Skeletal muscle tissue (tissue), 4 donors: ENCODE data around the gene UPF1. TPM values are rescaled to one million over a fixed set of nuclear protein-coding genes. Genes with fewer than 3 reads are reported as not detected.
"Not testable (repeated sequence)": the region's sequence is repeated elsewhere in the genome, so short reads cannot be mapped to it uniquely, and the experiment has no call there.

Experiments
- H3K27ac ChIP-seq: one replicate; pipeline ENCODE4 v1.7.0; 2013; ENCODE audit warnings: mild to moderate bottlenecking, low read depth, low read length, inconsistent platforms
- H3K27me3 ChIP-seq, 3 donors: one replicate each; pipeline ENCODE4 v1.7.0; 2013; ENCODE audit warnings: low read length in 3 of 3; ENCODE audit not compliant: control insufficient read depth in 3 of 3, insufficient read depth in 3 of 3
- H3K36me3 ChIP-seq, 3 donors: one replicate each; pipeline ENCODE4 v1.7.0; 2013; ENCODE audit warnings: low read length in 3 of 3; ENCODE audit not compliant: control insufficient read depth in 3 of 3, insufficient read depth in 3 of 3
- H3K4me1 ChIP-seq, 3 donors: one replicate each; pipeline ENCODE4 v1.7.0; 2013; ENCODE audit warnings: low read length in 3 of 3, mild to moderate bottlenecking in 3 of 3; ENCODE audit not compliant: control insufficient read depth in 3 of 3, insufficient read depth in 3 of 3
- H3K4me3 ChIP-seq, 3 donors: one replicate each; pipeline ENCODE4 v1.7.0; 2013; ENCODE audit warnings: low read length in 3 of 3
- H3K9ac ChIP-seq, 3 donors: one replicate each; pipeline ENCODE4 v1.7.0; 2013; ENCODE audit warnings: low read length in 3 of 3, mild to moderate bottlenecking in 3 of 3, moderate library complexity in 2 of 3, low read depth in 1 of 3
- H3K9me3 ChIP-seq, 3 donors: one replicate each; pipeline ENCODE4 v1.7.0; 2013; ENCODE audit warnings: low read length in 3 of 3; ENCODE audit not compliant: control insufficient read depth in 3 of 3
- total RNA-seq: library from RNA; depleted of rRNA; stranded (reverse); fragments of >200 nt; gene quantifications from one replicate; pipeline ENCODE4 v1.2.3, GENCODE V29; 2014
- donor health status: Osteomylitis.

Gene UPF1
- total RNA-seq, 1 donor from 2014 or later = 30.8 TPM

DNA sequence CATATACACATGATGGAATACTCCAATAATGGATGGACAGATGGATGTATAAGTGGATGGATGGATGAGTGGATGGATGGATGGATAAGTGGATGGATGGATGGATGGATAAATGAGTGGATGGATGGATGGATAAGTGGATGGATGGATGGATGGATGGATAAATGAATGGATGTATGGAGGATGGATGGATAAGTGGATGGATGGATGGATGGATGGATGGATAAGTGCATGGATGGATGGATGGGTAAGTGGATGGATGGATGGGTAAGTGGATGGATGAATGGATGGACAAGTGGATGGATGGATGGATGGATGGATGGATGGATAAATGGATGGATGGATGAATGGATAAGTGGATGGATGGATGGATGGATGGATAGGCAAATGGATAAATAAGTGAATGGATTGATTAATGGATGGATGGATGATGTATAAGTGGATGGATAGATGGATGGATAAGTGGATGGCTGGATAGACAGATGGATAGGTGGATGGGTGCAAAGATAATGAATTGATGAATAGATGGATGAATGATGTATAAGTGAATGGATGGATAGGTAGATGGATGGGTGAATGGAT lies 32.3 kb upstream of the UPF1 start:
- Histone ChIP-seq H3K9me3 (no peaks in the 10 kb centered on the region), H3K4me1 (peaks cover 0 to 4% (median 0%) of the 10 kb centered on the region in 3 donors), H3K36me3 (no peaks in the 10 kb centered on the region), H3K27me3 (peaks cover 26 to 59% (median 26%) of the 10 kb centered on the region in 3 donors), H3K4me3 (no peak overlapping the region), H3K27ac (no peak overlapping the region), H3K9ac (no peak overlapping the region)

DNA sequence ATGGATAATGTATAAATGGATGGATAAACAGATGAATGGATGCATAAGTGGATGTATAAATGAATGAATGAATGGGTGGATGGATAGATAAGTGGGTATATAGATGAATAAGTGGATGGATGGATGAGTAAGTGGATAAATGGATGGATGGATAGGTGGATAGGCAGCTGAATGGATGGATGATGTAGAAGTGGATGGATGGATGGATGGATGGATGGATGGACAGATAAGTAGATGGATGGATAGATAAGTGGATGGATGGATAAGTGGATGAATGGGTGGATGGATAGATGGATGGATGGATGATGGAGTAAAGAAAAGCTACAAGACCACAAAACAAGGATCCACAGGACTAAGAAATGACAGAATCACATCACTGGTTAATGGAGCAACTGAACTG lies 31.7 kb upstream of the UPF1 start:
- Histone ChIP-seq H3K36me3 (no peaks in the 10 kb centered on the region), H3K27ac (no peak overlapping the region), H3K27me3 (peaks cover 26 to 60% (median 26%) of the 10 kb centered on the region in 3 donors), H3K4me1 (peaks cover 0 to 4% (median 0%) of the 10 kb centered on the region in 3 donors), H3K9me3 (no peaks in the 10 kb centered on the region), H3K4me3 (no peak overlapping the region), H3K9ac (no peak overlapping the region)

DNA sequence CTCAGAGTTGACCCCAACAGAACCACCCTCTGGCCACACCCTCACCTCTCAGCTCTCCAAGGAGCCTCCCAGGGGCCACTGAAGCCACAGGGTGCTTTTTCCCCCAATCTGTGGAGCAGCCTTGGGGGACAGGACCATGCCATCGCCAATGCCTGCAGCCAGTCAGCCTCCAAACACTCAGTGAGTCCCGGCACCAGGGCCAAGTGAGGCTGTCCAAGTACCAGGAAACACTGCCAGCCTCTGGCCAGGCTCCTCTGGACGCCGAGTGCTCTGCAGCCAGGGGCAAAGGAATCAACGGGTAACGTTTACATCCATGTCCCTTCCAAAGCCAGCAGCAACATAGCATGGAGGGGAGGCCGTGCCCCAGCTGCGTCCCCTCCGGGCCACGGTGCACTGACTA lies 31.1 kb upstream of the UPF1 start:
- H3K4me1 ChIP-seq = peaks cover 0 to 2% (median 0%) of the 10 kb centered on the region in 3 donors
- H3K9ac ChIP-seq = no peak overlapping the region
- no peaks in the 10 kb centered on the region for H3K9me3 ChIP-seq
- H3K36me3 ChIP-seq = no peaks in the 10 kb centered on the region
- peaks cover 22 to 56% (median 26%) of the 10 kb centered on the region in 3 donors for H3K27me3 ChIP-seq
- no peak overlapping the region for H3K27ac ChIP-seq
- H3K4me3 ChIP-seq = no peak overlapping the region

DNA sequence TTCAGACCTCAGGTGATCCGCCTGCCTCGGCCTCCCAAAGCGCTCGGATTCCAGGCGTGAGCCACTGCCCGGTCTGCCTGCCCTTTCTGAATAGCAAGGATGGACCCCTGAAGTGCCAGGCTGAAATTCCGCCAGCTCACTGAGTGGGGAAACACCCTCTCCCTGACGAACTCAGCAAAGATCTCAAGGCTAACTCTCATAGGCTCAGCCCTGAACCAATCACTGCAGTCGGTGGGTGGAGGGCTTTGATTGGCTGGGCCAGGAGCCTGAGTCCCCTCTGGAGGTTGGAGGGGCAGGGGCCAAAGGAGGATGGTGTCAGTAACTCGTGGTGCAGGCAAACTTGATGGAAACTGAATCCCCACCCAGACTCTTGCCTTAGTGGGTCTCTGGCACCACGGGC lies 29.4 kb upstream of the UPF1 start:
- Histone ChIP-seq H3K27me3 (peaks cover 13 to 47% (median 22%) of the 10 kb centered on the region in 3 donors), H3K4me3 (no peak overlapping the region), H3K9me3 (no peaks in the 10 kb centered on the region), H3K4me1 (no peaks in the 10 kb centered on the region), H3K27ac (no peak overlapping the region), H3K9ac (no peak overlapping the region), H3K36me3 (no peaks in the 10 kb centered on the region)

DNA sequence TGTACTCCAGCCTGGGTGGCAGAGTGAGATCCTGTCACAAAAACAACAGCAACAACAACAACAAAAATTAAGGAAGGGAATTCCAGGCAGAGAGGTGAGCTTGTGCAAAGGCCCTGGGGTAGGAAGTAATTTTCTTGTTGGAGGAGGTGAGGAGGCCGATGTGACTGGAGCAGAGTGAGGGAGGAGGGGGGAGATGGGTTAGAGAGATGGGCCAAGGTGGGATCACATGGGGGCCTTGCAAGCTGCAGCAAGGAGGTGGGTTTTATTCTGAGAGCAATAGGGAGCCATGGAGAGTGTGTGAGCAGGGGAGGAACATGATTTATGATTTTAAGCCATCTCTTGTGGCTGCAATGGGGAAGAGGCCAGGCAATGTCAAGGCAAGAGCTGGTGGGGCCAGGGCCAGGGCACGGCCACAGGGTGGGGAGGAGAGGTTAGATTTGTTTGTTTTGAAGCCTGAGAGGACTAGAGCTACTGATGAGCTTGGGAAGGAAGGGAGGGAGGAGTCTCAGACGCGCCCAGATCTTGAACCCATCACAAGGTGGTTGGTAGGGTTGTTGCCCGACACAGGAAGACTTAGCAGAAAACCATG lies 28.1 kb upstream of the UPF1 start:
- no peak overlapping the region for H3K4me3 ChIP-seq
- H3K27me3 ChIP-seq = peaks cover 13 to 38% (median 18%) of the 10 kb centered on the region in 3 donors
- no peak overlapping the region for H3K9ac ChIP-seq
- H3K4me1 ChIP-seq = no peaks in the 10 kb centered on the region
- no peak overlapping the region for H3K27ac ChIP-seq
- no peaks in the 10 kb centered on the region for H3K9me3 ChIP-seq
- no peaks in the 10 kb centered on the region for H3K36me3 ChIP-seq

DNA sequence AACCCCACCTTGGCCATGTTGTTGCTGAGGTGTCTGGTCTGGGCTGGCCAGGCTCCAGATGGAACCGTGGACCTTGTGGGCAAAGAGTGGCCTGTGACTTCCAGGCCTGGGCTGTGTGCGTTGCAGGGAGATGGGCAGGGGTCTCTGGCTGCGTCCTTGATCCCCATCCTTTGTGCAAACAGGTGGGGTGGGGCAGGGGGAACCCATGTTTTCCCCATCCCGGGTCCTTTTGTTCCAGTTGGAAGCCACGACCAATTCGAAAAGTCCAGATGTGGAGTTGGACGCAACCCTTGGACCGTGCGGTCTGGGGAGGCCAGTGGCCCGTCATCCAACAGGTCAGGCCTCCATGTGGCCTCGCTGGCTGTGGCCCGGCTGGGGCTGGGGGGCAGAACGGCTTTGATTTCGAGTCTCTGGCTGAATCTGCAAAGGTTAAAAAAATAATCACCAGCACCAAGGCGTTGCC lies 27.6 kb upstream of the UPF1 start:
- Histone ChIP-seq H3K27ac (no peak overlapping the region), H3K4me1 (no peaks in the 10 kb centered on the region), H3K9ac (no peak overlapping the region), H3K4me3 (no peak overlapping the region), H3K9me3 (no peaks in the 10 kb centered on the region), H3K36me3 (no peaks in the 10 kb centered on the region), H3K27me3 (peaks cover 13 to 33% (median 13%) of the 10 kb centered on the region in 3 donors)

DNA sequence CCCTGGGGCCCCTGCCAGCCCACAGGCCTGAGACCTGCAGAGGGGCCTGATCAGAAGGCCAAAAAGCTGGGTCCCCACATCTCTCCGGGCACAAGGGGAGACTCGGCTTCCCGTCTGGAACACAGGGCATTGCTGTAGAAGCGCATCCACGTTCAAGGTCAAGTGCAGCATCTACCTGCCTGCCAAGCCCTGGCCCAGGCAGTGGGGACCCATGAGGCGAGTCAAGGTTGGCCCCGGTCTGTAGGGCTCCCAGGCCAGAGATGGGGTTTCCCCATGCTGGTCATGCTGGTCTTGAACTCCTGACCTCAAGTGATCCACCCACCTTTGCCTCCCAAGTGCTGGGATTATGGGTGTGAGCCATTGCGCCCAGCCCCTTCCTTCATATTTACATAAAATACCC lies 27.1 kb upstream of the UPF1 start:
- Histone ChIP-seq H3K4me1 (peaks cover 0 to 3% (median 0%) of the 10 kb centered on the region in 3 donors), H3K36me3 (no peaks in the 10 kb centered on the region), H3K9me3 (no peaks in the 10 kb centered on the region), H3K27ac (no peak overlapping the region), H3K9ac (no peak overlapping the region), H3K27me3 (peaks cover 10 to 29% (median 13%) of the 10 kb centered on the region in 3 donors), H3K4me3 (no peak overlapping the region)

DNA sequence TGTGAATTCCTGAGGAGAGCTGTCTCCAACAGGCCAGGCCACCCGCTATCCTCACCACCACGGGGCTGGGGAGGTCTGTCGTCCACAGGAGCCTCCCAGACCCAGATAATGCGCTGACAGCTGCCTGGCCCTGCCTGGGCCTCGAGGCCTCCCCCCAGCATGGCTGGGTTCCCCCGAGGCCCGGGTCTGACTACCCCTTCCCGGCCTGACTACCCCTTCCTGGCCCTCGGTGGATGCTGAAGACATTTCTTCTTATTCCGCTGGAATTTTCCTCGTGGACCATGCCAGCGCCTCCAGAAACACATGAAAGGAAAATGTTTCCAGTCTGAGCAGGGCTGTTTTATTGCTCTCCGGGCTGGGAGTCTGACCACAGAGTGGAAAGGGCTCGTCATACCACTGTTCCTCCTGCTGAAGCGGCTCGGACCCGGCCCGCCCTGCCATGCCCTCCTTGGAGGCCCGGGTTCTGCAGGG lies 23.9 kb upstream of the UPF1 start:
- Histone ChIP-seq H3K36me3 (no peaks in the 10 kb centered on the region), H3K27ac (peak overlapping the region; percentile 65), H3K9ac (no peak overlapping the region), H3K4me1 (peaks cover 0 to 3% (median 0%) of the 10 kb centered on the region in 3 donors), H3K4me3 (no peak overlapping the region), H3K9me3 (no peaks in the 10 kb centered on the region), H3K27me3 (peaks cover 2 to 16% (median 9%) of the 10 kb centered on the region in 3 donors)

DNA sequence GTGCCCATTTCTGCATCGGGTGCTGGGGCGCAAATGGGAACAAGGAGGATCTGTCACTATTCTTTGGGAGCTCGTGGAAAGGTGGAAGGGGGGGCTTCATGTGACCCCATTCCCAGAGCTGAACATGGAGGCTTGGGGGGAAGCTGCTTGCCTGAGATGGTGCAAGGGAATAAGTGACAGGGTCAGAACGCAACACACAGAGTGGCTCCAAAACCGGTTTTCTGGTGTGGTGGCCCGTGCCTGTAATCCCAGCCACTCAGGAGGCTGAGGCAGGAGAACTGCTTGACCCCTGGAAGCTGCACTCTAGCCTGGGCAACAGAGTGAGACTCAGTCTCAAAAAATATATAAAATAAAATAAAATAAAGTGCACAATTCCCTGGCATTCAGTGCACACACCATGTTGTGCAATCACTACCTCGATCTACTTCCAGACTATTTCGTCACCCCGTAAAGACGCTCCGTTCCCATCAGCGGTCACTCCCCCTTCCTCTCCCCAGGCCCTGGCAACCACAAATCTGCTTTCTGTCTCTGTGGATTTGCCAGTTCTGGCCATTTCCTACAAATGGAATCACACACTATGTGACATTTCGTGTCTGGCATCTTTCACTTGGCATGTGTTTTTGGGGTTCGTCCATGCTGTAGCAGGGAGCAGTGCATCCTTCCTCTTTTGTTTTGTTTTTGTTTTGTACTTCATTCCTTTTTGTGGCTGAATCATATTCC lies 22.4 kb upstream of the UPF1 start:
- Histone ChIP-seq H3K9ac (peak overlapping the region in 2 of 3 donors; percentile 16 to 51), H3K27ac (peak overlapping the region; percentile 58), H3K4me1 (peaks cover 0 to 3% (median 0%) of the 10 kb centered on the region in 3 donors), H3K27me3 (peaks cover 0 to 6% (median 0%) of the 10 kb centered on the region in 3 donors), H3K9me3 (no peaks in the 10 kb centered on the region), H3K4me3 (peak overlapping the region in 1 of 3 donors; percentile 10), H3K36me3 (no peaks in the 10 kb centered on the region)

DNA sequence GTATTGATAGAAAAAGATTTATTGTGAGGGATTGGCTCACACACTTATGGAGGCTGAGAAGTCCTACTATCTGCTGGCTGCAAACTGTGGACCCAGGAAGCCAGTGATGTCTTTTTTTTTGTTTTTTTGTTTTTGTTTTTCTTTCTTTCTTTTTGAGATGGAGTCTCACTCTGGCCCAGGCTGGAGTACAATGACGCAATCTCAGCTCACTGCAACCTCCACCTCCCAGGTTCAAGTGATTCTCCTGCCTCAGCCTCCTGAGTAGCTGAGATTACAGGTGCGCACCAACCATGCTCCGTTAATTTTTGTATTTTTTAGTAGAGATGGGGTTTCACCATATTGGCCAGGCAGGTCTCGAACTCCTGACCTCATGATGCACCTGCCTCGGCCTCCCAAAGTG lies 20.1 kb upstream of the UPF1 start:
- H3K27ac ChIP-seq, H3K27me3 ChIP-seq, H3K4me3 ChIP-seq, H3K36me3 ChIP-seq, H3K9me3 ChIP-seq, H3K4me1 ChIP-seq, H3K9ac ChIP-seq: not testable (repeated sequence)
